GM21360 (cell line): ENCODE results near the gene CEP70.
"Not testable (repeated sequence)": the region's sequence is repeated elsewhere in the genome, so short reads cannot be mapped to it uniquely, and the experiment has no call there.

Source experiments
- ATAC-seq: cut with Tn5 transposase; IDR thresholded peaks from one replicate; pipeline ENCODE4 v1.9.1; 2021; ENCODE audit warnings: mild to moderate bottlenecking, moderate library complexity; ENCODE audit not compliant: unreplicated experiment

CEP70 gene

DNA sequence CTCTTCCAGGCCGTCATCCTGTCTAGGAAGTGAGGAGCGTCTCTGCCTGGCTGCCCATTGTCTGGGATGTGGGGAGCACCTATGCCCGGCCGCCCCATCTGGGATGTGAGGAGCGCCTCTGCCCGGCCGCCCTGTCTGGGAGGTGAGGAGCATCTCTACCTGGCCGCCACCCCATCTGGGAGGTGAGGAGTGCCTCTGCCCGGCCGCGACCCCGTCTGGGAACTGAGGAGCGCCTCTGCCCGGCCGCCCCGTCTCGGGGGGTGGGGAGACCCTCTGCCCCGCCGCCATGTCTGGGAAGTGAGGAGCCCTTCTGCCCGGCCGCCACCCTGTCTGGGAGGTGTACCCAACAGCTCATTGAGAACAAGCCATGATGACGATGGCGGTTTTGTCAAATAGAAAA, 72.6 kb downstream of the CEP70 start:
- not testable (repeated sequence) for ATAC-seq

DNA sequence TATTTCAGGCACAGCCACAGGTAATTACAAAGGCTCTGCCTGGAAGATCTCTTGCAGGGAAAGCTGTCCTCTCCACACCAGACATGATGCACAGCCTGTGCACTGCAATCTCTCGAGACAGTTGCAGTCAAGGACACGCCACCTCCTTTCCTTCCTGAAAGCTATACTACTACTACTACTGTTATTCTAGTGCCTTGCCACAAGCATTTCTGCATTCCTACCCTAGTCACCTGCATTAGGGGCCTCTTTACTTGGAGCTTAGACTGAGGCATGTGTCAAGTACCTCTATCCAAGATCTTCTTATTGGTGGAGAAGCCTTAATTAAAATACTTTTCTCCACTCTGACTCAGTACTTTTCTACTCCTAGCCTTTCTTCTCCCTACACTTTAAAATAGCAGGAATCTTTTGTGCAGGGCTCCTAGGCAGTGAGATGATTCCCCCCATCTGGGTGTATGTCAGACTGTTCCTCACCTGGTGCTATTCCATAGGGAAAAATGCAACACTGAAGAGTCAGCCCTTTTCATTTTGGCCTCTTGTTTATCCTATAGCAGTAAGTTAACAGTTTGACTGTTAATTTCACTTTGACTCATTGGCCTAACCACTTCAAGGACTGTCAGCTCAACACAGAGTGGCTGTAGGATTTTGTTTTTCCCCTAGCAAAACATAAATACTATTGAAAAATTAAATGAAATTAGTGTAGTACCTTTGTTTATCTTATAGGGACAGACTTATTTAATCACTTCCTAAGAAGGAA, 80.8 kb downstream of the CEP70 start:
- peak; percentile 66 for ATAC-seq

DNA sequence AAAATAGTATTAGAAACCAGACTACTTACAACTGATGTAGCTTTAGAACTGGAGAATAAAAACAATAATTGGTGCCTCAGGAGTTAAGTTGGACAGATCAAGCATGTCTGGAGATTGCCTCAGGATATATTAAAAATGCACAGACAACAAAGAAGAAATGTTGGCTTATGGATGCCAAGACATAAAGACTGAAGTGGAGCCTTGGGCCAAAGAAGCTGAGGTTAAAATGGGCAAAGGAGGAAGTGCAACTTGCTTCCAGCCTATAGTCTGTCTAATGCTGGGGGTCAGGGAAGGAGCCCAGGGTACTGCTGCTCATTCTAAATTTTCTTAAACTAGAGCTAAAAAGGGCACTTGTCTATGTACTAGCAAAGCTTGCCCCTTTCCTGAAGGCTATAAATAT, 82.1 kb downstream of the CEP70 start:
- no peak for ATAC-seq

DNA sequence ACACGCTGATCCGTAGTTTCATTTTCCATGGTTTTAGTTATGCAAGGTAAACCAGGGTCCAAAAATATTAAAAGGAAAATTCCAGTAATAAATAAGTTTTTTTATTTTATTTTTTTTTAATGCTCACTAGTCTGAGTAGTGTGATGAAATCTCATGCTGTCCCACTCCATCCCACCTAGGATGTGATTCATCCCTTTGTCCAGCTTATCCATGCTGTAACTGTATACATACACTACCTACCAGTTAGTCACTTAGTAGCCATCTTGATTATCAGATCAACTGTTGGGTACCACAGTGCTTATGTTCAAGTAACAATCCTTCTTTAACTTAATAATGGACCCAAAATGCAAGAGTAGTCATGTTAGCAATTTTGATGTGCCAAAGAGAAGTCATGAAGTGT, 84.5 kb downstream of the CEP70 start:
- ATAC-seq: no peak

DNA sequence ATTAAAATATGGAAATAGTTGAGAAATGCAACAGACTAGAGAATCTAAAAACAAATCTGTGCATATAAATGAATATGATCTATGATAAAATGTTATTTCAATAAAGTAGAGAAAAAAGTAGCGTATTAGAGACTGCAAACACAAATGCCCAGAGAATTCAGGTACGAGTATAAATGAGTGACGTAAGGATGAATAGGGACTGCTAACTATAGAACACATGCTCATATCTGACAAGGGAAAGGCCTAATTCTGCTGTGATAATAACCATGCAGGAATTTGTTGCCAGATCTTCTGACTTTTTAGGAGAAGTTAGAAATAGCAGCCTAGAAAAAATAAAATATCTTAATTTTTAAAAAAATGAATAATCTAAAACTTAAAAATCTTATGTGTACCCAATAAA, 86.5 kb downstream of the CEP70 start:
- no peak for ATAC-seq

DNA sequence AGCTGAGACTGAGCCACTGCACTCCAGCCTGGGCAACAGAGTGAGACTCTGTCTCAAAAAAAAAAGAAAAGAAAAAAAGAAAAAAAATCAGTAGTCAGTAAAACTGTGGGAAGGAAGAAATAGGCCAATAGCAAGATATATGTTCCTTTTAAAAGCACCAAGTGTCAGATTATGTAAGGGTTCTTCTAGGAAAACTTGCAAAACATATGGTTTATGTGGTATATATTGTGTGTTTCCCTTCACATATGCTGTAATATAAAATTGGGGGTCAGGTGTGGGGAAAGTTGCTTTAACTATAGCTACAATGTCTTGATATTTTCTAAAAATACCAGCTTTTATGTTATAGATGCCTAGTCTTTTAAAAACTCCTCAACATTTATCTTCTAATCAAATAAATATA, 95.1 kb downstream of the CEP70 start:
- no peak for ATAC-seq

DNA sequence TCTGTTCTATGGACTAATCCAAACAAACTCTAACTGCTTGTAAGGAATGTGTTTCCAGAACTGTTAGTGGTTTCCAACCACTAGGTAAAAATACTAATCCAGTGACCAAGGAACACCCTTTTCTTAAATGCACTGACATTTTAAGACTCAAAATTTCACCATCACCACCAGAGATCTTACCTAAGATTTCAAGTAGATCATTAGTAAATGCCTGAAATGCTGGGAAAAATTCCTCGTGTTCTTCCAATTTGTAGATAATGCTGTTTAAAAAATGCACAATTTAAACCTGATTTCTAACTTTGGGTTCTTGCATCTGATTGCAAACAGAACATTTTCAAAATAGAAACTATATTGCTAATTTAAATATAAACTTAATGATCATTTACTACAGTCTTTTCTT, 96.2 kb downstream of the CEP70 start:
- ATAC-seq: no peak

DNA sequence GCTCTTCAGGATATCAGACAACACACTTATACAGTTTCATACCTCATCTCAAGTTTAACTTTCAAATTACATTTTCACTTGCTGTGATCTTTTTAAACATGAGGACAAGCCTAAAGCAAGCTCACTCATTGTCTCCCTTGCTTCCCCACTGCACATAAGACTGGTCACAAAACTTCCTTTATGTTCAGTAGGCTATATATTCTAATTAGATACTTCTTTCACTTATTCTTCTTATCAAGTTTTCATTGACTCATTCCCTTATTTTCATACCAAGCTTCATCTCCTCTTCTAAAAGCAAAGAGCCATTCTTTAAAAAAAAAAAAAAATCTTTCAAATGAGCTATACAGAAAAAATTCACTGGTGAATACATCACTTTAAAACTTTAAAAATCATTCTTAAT, 97.0 kb downstream of the CEP70 start:
- ATAC-seq: no peak

DNA sequence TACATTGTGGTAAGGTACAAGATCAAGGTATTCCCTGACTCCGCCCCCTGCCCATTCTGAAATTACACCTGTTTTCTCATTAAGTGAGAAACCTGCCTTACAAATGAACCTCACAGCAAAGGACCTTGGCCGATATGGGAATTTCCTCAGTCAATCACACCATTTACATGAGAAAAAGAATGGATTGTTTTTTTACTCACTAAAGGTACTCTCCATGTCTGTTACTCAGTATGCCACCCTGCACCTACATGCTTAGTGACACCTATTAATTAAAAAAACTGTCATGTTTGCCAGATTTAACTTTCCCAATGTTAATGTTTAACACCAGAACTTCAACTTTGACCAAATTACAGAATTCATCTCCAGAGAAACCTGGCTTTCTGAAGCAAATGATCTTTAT, 97.6 kb downstream of the CEP70 start:
- ATAC-seq: no peak

DNA sequence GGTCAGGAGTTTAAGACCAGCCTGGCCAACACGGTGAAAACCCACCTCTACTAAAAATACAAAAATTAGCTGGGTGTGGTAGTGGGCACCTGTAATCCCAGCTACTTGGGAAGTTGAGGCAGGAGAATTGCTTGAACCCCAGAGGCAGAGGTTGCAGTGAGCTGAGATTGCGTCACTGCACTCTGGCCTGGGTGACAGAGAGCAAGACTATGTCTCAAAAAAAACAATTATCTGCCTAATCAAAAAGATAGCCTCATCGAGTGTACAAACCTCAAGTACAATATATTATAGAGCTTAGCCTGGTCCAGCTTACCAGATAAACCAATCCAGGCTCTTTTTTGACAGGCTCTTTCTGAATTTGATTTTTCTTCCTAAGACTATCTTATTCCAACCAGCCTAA, 98.4 kb downstream of the CEP70 start:
- ATAC-seq: not testable (repeated sequence)

DNA sequence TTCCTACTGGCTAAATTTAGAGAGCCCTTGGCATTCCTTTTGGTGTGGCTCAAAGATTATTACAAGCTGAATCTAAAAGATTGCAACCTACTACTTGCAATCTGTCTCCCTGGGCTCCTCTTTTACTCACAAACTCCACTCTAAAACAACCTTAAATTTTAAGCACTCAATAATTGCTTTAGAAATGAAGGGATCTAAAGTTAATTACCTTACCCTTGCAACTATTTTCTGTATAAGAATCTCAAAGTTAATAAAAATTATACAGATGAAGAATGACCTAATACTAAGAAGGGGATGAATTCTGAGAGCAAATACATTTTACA, 99.5 kb downstream of the CEP70 start:
- no peak for ATAC-seq

DNA sequence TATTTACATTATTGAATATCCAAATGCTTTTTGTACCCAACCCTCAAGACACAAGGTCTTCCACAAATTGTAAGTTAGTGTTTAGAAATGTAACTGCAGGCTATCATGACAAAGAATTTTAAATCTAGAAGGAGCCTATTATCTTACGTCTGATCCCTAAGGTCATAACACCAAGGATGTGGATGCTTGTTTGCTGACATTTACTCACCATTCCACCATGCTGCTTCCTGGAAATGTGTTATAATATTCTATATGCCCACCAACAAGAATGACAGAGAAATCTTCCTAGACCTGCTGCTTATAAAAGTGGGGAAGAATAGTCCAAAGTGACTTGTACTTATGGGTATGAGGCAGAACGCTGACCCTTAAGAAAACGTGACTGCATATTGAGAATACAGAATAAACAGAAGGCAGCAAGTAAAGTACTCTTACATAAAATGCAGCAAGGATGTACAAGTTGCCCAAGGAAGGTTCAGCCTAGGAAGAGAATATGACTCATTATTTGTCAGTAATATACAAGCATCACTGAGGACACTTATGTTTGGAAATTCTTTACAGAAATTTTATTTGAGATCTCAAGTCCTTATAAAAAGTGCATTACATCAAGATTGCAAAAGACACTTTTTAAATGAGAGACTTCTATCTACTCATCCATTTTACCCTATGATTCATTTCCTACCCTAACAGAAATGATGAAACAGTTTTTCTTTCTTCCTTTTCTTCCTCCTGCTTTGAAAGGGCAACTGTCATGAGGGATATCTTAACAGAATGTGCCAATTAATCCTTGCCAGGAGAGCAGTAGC, 100.1 kb downstream of the CEP70 start:
- ATAC-seq: no peak

DNA sequence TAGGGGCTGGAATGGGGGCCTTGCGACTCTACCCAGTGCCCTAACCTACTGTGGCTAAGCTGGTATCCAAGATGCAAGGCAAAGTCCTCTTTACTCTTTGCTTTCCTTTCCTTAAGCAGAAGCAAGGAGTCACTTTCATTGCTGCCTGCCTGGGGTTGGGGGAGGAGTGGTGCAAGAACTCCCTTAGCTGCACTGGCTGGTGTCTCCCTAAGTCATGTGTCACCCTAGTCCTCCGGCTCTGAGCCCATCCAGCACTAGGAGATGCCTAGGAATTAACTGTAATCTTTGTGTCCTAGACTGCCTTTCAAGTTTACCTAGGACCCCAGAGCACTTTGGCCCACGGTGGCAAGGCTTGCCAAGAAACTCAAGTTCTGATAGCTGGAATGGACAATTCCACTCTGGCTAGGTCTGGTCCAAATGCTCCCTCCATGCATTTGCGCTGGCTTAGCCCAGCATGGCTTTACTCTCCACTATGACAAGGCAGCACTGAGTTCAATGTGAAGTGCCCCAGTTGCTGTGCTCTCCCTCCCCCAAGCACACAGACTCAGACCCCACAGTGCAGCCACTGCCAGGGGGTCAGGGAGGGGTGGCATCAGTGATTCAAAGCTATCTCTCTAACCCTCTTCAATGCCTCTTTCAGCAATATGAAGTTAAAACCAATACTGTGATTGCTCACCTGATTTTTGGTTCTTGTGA, 100.9 kb downstream of the CEP70 start:
- ATAC-seq: no peak

DNA sequence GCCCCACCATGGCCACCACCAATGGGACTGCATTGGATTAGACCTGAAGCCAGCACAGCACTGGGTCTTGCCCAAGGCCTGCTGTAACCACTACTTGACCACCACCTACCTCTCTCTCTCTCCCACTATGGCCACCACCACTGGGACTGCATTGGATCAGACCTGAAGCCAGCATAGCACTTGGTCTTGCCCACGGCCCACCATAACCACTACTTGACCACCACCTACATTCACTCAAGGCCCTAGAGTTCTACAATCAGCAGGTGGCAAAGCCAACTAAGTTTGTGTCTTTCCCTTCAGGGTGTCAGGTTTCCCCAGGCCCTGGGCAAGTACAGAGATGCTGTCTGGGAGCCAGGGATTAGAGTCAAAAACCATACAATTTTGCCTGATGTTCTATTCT, 102.1 kb downstream of the CEP70 start:
- ATAC-seq: no peak

DNA sequence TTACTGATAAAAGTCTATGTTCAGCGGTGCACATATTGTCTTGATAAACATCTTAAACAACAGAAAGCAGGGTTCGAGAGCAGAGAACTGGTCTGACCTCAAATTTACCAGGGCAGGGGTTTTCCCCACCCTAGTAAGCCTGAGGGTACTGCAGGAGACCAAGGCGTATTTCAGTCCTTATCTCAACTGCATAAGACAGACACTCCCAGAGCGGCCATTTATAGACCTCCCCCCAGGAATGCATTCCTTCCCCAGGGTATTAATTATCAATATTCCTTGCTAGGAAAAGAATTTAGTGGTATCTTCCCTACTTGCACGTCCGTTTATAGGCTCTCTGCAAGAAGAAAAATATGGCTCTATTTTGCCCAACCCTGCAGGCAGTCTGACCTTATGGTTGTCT, 107.5 kb downstream of the CEP70 start:
- ATAC-seq: not testable (repeated sequence)

DNA sequence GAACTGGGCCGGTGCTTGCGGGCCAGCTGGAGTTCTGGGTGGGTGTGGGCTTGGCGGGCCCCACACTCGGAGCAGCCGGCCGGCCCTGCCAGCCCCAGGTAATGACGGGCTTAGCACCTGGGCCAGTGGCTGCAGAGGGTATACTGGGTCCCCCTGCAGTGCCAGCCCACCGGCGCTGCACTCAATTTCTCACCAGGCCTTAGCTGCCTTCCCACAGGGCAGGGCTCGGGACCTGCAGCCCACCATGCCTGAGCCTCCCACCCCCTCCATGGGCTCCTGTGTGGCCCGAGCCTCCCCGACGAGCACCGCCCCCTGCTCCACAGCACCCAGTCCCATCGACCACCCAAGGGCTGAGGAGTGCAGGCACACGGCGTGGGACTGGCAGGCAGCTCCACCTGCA, 109.4 kb downstream of the CEP70 start:
- not testable (repeated sequence) for ATAC-seq

DNA sequence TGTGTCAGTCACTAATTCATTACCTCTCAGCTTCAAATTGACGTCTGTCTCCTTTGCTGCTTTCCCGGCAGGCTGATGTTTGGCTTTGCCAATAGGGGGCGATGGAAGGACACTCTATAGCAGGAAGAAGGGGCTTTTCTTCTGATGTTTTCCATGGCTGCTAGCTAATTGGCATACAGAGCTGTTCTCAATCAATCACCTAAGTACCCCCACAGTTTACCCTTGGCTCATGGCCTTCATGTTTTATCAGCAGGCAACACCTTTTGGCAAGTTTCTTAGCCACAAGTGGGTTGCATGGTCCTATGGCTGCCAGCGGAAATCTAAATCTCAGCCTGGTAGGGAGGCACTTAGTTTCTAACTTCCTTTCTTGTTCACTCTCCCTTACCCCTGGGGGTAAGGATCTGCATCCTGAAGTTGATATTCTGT, 114.6 kb downstream of the CEP70 start:
- no peak for ATAC-seq

DNA sequence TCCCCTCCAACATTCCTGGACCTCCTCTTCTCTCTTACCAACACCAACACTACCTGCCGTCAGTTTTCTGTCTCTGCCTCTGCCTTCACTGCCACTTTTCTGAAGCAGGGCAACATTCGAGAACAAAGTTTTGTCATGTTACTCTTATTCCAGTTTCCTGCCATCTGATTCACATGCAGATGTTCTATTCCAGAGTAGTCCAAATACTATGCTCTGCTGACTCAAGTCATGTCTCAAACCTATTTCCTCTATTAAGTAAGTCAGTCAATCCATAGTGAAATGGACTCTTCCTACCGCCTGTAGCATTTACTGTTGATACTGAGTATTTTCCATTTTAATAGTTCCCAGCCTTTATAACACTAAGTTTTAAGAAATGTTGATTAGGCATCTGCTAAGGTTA, 116.3 kb downstream of the CEP70 start:
- ATAC-seq: no peak

DNA sequence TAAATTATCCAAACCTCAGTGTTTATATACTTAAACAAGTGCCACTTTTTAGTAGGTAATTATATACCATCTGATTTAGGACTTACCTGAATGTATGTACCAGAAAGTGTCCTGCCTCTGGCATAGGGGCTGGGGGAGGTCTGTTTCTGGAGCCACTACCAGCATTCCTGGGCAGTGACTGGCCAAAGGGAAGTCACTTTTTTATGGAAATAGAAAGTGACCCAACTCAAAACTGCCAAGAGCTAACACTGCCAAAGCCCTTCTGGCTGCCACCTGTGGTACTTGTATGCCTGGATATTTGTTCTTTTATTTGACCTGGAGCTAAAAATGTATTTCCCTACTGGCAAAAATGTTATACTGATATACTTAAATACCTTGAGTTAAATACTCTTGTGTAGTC, 116.9 kb downstream of the CEP70 start:
- no peak for ATAC-seq

DNA sequence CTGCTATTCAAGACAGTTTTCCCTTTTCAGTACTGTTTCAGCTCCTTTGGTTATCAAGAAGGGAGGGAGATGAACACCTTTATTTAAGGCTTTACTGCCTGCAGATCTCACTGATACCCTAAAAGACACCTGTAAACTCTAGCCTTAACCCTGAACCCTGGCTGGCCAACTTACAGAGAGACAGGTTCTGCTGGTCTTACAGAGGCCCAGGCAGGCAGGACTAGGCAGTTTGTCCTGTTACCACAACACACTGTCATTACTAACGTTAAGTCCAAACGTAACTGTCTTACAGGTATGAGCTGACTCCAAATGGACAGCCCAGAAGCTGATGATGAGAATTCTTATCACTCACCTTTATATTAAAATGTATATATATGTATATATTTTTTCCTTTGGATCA, 117.5 kb downstream of the CEP70 start:
- no peak for ATAC-seq

DNA sequence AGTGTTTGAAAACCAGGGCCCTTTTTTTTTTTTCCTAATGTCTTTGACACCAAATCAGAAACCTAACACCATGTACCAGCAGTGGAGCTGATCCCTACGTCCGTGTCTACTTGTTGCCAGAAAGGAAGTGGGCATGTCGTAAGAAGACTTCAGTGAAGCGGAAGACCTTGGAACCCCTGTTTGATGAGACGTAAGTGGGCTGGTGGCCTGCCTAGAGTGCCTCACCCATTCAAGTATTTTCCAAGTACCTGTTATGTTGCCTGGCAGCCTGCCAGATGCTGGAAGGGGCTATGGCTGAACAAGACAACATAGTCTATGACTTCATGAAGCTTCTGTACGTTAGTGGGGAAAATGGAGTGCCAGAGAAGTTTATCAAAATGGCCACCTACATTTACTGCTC, 119.9 kb downstream of the CEP70 start:
- ATAC-seq: no peak

DNA sequence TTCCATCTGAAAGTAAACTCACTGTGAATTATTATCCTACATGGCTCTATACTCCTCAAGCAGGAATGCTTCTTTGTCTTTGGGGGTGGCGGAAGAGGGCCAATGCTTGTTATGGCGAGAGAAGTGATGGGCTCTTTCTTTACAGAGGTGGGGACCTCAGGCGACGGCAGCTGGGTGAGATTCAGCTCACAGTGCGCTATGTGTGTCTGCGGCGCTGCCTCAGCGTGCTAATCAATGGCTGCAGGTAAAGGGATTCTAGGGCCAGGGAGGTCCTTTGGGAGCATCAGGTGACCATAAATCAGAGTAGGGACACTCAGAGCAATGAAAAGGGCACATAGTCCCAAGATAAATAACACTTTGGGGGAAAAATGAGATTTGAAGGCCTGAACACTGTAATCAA, 120.7 kb downstream of the CEP70 start:
- no peak for ATAC-seq
